IPS-NIHi7 (cell line): ENCODE results near the gene ARMCX2.
"Not testable (repeated sequence)": the region's sequence is repeated elsewhere in the genome, so short reads cannot be mapped to it uniquely, and the experiment has no call there.

ENCODE experiments used
- DNase-seq: peaks from one replicate; pipeline ENCODE4 v3.0.0; 2012; ENCODE audit warnings: mixed read lengths; ENCODE audit errors: extremely low spot score

The ARMCX2 gene

GRCh38 chrX:101659601-101660063 lies at the start of gene ARMCX2:
Gene ARMCX2 (minus strand): TSS chrX:101659850. CDS start chrX:101657588, 2,262 bp downstream.
- DNase-seq: peak; percentile 59

- no peak for DNase-seq
Observed at GRCh38 chrX:101709384-101709783, 49.7 kb upstream of the ARMCX2 start.

- DNase-seq: no peak
Observed at GRCh38 chrX:101708163-101708562, 48.5 kb upstream of the ARMCX2 start.

- DNase-seq: no peak
Observed at GRCh38 chrX:101693476-101693875, 33.8 kb upstream of the ARMCX2 start.

GRCh38 chrX:101691835-101692234 lies 32.2 kb upstream of the ARMCX2 start:
- DNase-seq: no peak

GRCh38 chrX:101686574-101686973 lies 26.9 kb upstream of the ARMCX2 start:
- no peak for DNase-seq

- DNase-seq: peak; percentile 28
Observed at GRCh38 chrX:101685923-101686322, 26.3 kb upstream of the ARMCX2 start.

GRCh38 chrX:101682723-101683122 lies 23.1 kb upstream of the ARMCX2 start:
- DNase-seq: no peak

GRCh38 chrX:101677028-101677427 lies 17.4 kb upstream of the ARMCX2 start:
- no peak for DNase-seq

- DNase-seq: no peak
Observed at GRCh38 chrX:101676571-101676970, 16.9 kb upstream of the ARMCX2 start.

- DNase-seq: no peak
Observed at GRCh38 chrX:101668143-101668542, 8.5 kb upstream of the ARMCX2 start.

- DNase-seq: peak; percentile 84
Observed at GRCh38 chrX:101658661-101659491, 774 bp downstream of the ARMCX2 start.

- DNase-seq: no peak
Observed at GRCh38 chrX:101657495-101657894, 2.2 kb downstream of the ARMCX2 start.

GRCh38 chrX:101656817-101657216 lies 2.8 kb downstream of the ARMCX2 start:
- no peak for DNase-seq

GRCh38 chrX:101655534-101655933 lies 4.1 kb downstream of the ARMCX2 start:
- DNase-seq: no peak

GRCh38 chrX:101647716-101648115 lies 11.9 kb downstream of the ARMCX2 start:
- not testable (repeated sequence) for DNase-seq

- no peak for DNase-seq
Observed at GRCh38 chrX:101642093-101642492, 17.6 kb downstream of the ARMCX2 start.

- DNase-seq: no peak
Observed at GRCh38 chrX:101639583-101639982, 20.1 kb downstream of the ARMCX2 start.

- DNase-seq: no peak
Observed at GRCh38 chrX:101619364-101619763, 40.3 kb downstream of the ARMCX2 start.

GRCh38 chrX:101617211-101618191 lies 42.1 kb downstream of the ARMCX2 start, which contains the start of gene ARMCX6:
Gene ARMCX6 (minus strand): TSS chrX:101618000. CDS start chrX:101616620, 1,380 bp downstream.
- DNase-seq: peak; percentile 68

GRCh38 chrX:101605728-101606127 lies 53.9 kb downstream of the ARMCX2 start:
- no peak for DNase-seq
